Measurements from ENCODE around the gene LILRA1. TPM values are rescaled to one million over a fixed set of nuclear protein-coding genes. Genes with fewer than 3 reads are reported as not detected.

LILRA1 gene
- total and polyA plus RNA-seq, 9 of the 15 experiments (the other 6 are each of a cell fraction or from before 2014, with no cell fraction given): not detected

DNA sequence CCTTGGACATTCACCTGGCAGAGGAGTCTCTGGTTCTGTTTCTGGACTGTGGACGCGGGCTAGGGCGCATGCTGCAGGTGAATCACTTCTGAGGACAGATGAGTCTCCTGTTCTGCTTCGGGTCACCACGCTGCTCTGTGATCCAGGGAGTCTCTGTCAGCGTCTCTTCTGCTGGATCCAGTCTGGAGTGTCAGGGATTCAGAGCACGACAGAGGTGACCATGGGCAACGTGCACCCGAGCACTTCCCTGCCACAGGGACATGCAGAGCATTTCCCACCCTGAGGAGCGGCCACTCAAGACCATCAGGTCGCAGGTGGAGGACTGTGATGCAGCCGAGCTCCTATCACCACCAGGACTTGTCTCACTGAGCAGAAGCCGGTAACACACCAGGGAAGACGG lies 44.2 kb upstream of the LILRA1 start (continued):
- TF ChIP-seq AFF1 (IDR thresholded peaks at IDR 0.05; ENCODE audit: low read depth in 1 of 2, partially characterized antibody in 2 of 2) (no peak), ZBTB11 (CRISPR knock-in tag; IDR thresholded peaks at IDR 0.05) (no peak), PURB (CRISPR knock-in tag; IDR thresholded peaks at IDR 0.05; ENCODE audit: low read depth) (no peak), PML (IDR thresholded peaks at IDR 0.05; ENCODE audit: low read length) (no peak), PPARD (CRISPR knock-in tag; IDR thresholded peaks at IDR 0.05) (no peak), XRCC4 (IDR thresholded peaks at IDR 0.05; ENCODE audit: extremely low read depth, insufficient read depth, insufficient read length) (no peak), MECOM (CRISPR knock-in tag; IDR thresholded peaks at IDR 0.05) (no peak), SNIP1 (IDR thresholded peaks at IDR 0.05; ENCODE audit: low read depth) (no peak), ZNF24 (IDR thresholded peaks at IDR 0.05) (no peak)

All from K562 (cell line).